ENCODE results near the gene GPR183. TPM values are rescaled to one million over a fixed set of nuclear protein-coding genes. Genes with fewer than 3 reads are reported as not detected.

The GPR183 gene
- total RNA-seq, 1 donor from 2014 or later = not detected

DNA sequence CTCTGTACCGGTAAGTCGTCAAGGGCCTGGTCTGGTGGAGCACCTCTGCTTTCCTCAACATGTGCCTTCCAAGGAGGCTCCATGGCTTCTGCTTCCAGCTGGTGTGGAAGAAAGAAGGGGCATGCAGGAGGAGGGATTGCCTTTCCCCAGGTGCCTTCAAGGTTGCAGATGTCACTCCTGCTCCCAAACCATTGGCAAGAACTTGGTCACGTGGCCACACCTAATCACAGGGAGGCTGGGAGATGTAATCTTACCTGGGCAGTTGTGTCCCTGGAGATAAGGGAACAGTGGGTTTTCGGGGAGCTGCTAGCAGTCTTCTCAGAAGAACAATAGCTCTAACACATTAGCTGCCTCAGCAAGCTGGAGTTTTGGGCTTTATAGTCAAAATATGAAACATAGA is 39.3 kb downstream of the GPR183 start:
- no peak for DNase-seq (ENCODE audit: extremely low spot score, unreplicated experiment)
- Mint-ChIP-seq H3K27ac (no peak overlapping the region), H3K36me3 (peaks cover 8% of the 10 kb centered on the region), H3K4me3 (no peak overlapping the region), H3K9me3 (no peaks in the 10 kb centered on the region), H3K4me1 (ENCODE audit: unreplicated experiment) (peaks cover 17% of the 10 kb centered on the region), H3K27me3 (no peaks in the 10 kb centered on the region)
- TF ChIP-seq, protein P1, sequence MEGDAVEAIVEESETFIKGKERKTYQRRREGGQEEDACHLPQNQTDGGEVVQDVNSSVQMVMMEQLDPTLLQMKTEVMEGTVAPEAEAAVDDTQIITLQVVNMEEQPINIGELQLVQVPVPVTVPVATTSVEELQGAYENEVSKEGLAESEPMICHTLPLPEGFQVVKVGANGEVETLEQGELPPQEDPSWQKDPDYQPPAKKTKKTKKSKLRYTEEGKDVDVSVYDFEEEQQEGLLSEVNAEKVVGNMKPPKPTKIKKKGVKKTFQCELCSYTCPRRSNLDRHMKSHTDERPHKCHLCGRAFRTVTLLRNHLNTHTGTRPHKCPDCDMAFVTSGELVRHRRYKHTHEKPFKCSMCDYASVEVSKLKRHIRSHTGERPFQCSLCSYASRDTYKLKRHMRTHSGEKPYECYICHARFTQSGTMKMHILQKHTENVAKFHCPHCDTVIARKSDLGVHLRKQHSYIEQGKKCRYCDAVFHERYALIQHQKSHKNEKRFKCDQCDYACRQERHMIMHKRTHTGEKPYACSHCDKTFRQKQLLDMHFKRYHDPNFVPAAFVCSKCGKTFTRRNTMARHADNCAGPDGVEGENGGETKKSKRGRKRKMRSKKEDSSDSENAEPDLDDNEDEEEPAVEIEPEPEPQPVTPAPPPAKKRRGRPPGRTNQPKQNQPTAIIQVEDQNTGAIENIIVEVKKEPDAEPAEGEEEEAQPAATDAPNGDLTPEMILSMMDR (conservative IDR thresholded peaks at IDR 0.05) = no peak

DNA sequence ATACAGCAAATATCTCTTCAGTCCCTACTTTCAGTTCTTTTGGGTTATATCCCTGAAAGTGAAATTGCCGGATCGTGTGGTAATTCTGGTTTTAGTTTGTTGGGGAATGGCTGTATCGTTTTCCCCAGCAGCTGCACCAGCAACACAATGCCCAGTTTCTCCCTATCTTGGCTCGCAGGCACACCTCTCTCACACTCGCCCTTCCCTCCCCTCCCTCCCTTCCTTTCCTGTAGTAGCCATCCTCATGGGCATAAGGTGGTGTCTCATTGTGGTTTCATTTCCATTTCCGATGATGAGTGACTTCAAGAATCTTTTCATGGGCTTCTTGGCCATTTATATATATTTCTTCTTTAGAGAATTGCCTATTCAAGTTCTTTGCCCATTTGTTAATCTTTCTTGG is 40.4 kb downstream of the GPR183 start:
- H3K36me3 Mint-ChIP-seq = peaks cover 3% of the 10 kb centered on the region
- H3K27me3 Mint-ChIP-seq = no peaks in the 10 kb centered on the region
- TF ChIP-seq, protein P1 (conservative IDR thresholded peaks at IDR 0.05) = no peak
- no peak overlapping the region for H3K27ac Mint-ChIP-seq
- H3K9me3 Mint-ChIP-seq = no peaks in the 10 kb centered on the region
- no peak for DNase-seq (ENCODE audit: extremely low spot score, unreplicated experiment)
- no peak overlapping the region for H3K4me3 Mint-ChIP-seq
- H3K4me1 Mint-ChIP-seq (ENCODE audit: unreplicated experiment) = peaks cover 17% of the 10 kb centered on the region

DNA sequence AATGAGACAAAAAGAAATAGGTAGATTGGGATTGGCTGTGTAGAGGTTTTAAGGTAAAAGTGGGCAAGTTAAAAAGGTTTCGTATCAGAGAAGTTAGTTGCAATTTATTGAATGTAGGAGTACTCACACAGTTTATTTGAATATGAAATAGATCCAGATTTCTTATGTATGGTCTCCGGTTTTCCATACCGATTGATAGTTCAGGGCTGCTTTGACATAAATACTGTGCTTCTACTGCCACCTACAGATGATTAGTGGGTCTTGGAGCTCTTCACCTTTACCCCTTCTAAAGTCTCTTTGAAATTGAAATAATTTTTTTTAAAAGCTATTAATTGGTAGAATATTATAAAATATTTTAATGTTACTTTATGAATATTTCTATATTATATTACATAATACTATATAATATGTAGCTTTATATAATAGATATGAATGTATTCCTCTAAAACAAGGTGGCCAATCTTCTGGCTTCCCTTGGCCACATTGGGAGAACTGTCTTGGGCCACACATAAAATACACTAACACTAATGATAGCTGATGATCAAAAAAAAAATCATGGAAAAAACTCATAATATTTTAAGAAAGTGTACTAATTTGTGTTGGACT is 41.3 kb downstream of the GPR183 start:
- Mint-ChIP-seq H3K4me3 (no peak overlapping the region), H3K9me3 (no peaks in the 10 kb centered on the region), H3K36me3 (no peaks in the 10 kb centered on the region), H3K27me3 (no peaks in the 10 kb centered on the region), H3K27ac (peak overlapping the region; percentile 8), H3K4me1 (ENCODE audit: unreplicated experiment) (peaks cover 17% of the 10 kb centered on the region)
- TF ChIP-seq, protein P1 (conservative IDR thresholded peaks at IDR 0.05) = peak; percentile 84
- DNase-seq (ENCODE audit: extremely low spot score, unreplicated experiment) = no peak

DNA sequence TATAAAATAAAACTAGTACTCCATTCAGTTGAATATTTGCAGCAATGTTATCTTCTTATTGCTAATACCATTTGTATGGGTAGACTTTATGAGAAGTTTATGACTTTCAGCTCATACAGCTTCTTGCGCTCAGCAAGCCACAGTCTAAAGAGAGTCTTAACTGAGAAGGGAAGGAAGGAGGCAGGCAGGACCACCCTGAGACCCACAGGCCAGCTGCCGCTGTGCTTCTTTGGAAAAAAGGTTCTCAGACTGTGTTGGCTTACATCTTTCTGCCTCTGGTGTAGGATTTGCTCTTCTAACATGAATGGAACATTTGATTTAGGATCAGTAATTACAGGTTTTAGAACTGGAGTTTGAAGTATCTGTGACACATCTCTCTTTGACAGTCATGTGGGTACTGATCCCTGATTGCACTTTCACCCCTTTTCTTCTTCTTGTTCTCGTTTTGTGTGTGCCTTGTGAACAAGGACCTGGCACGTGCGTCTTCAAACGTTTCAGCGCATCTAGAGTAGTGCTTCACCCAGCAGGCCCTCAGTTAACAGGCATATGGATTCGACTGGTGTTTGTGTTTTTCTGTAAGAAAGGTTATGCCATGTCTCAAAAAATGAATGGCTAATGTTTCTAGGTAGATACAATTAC is 41.9 kb downstream of the GPR183 start:
- H3K4me1 Mint-ChIP-seq (ENCODE audit: unreplicated experiment) = peaks cover 17% of the 10 kb centered on the region
- H3K27me3 Mint-ChIP-seq = no peaks in the 10 kb centered on the region
- peak overlapping the region; percentile 8 for H3K27ac Mint-ChIP-seq
- no peak overlapping the region for H3K4me3 Mint-ChIP-seq
- H3K36me3 Mint-ChIP-seq = no peaks in the 10 kb centered on the region
- H3K9me3 Mint-ChIP-seq = no peaks in the 10 kb centered on the region
- no peak for DNase-seq (ENCODE audit: extremely low spot score, unreplicated experiment)
- TF ChIP-seq, protein P1 (conservative IDR thresholded peaks at IDR 0.05) = no peak

DNA sequence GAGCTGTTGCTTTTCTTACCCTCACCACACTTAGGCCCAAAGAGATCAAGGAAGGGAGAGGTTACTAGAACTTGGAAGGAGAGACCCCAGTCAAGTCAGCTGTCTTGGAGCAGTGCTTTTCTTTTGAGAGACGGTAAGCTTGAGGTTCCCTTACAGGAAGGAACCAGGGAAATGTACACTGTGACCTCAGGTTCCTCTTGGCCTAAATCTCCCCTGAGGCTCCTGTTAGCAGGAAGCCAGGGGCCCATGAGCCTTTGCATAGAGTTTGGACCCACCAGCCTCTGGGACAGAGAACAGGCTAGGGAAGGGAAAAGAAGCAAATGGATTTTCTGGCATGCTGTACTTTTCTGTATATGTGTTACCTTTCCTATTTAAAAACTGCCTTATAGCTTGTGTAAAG is 43.1 kb downstream of the GPR183 start:
- Mint-ChIP-seq H3K9me3 (no peaks in the 10 kb centered on the region), H3K4me3 (no peak overlapping the region), H3K4me1 (ENCODE audit: unreplicated experiment) (peaks cover 17% of the 10 kb centered on the region), H3K27me3 (no peaks in the 10 kb centered on the region), H3K36me3 (peaks cover 4% of the 10 kb centered on the region), H3K27ac (no peak overlapping the region)
- no peak for DNase-seq (ENCODE audit: extremely low spot score, unreplicated experiment)
- TF ChIP-seq, protein P1 (conservative IDR thresholded peaks at IDR 0.05) = no peak

Measured in type B pancreatic cell (in vitro differentiated cells).